Stimulated activated CD4-positive, alpha-beta T cell treated with anti-CD3 and anti-CD28 coated beads, Interleukin-4, amount 100 ng/mL, for 48 hours (primary cell): Measurements from ENCODE around the gene TMEM217.
A peak's percentile ranks its signal among the peaks of the same experiment; 100 is the strongest.

ENCODE experiments used
- DNase-seq, 2 donors: peaks; one replicate each; pipeline ENCODE4 v3.0.0-alpha.2; 2020; ENCODE audit warnings: low read depth in 2 of 2

TMEM217 gene

GRCh38 chr6:37169496-37170272 is 88.3 kb downstream of the TMEM217 start, which contains the start of gene PIM1:
Gene PIM1 (plus strand): TSS chr6:37170152. CDS start chr6:37170576, 424 bp downstream.
- DNase-seq, result peak; percentile 100

- no peak for DNase-seq
Measured at GRCh38 chr6:37168811-37169495, 89.0 kb downstream of the TMEM217 start.

GRCh38 chr6:37168163-37168758 is 89.7 kb downstream of the TMEM217 start:
- no peak for DNase-seq

- DNase-seq, result no peak
Measured at GRCh38 chr6:37162740-37163139, 95.2 kb downstream of the TMEM217 start.
